A673 (cell line): ENCODE results near the gene RPUSD4.

ENCODE experiments used
- EZH2 ChIP-seq: fragments of 200-600 bp; sonication (generic); IDR thresholded peaks from 2 replicates; pipeline ENCODE4 v1.6.1; 2017; ENCODE audit warnings: borderline replicate concordance, low read depth, mild to moderate bottlenecking, mixed read lengths, antibody characterized with exemption, low read length; ENCODE audit not compliant: poor library complexity, severe bottlenecking
- TF ChIP-seq, protein P1 (sequence below): fragments of 300-800, 200-600 bp; sonication (generic); conservative IDR thresholded peaks from 2 replicates; pipeline ENCODE4 v1.5.1; 2017; ENCODE audit warnings: low read depth, mild to moderate bottlenecking, antibody characterized with exemption, low read length, moderate library complexity, mixed read lengths

- TF ChIP-seq EZH2: no peak
- TF ChIP-seq, protein P1, sequence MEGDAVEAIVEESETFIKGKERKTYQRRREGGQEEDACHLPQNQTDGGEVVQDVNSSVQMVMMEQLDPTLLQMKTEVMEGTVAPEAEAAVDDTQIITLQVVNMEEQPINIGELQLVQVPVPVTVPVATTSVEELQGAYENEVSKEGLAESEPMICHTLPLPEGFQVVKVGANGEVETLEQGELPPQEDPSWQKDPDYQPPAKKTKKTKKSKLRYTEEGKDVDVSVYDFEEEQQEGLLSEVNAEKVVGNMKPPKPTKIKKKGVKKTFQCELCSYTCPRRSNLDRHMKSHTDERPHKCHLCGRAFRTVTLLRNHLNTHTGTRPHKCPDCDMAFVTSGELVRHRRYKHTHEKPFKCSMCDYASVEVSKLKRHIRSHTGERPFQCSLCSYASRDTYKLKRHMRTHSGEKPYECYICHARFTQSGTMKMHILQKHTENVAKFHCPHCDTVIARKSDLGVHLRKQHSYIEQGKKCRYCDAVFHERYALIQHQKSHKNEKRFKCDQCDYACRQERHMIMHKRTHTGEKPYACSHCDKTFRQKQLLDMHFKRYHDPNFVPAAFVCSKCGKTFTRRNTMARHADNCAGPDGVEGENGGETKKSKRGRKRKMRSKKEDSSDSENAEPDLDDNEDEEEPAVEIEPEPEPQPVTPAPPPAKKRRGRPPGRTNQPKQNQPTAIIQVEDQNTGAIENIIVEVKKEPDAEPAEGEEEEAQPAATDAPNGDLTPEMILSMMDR: no peak
These were observed 12.8 kb downstream of the RPUSD4 start for GRCh38 chr11:126198648-126199047.
